SK-N-SH treated with all-trans-retinoic acid at 6 μM for 48 hours (cell line): Measurements from ENCODE around the gene ANKRD29.

Experiments used
- ATAC-seq: fragments of 200-7000 bp; cut with Tn5 transposase; 3 replicates; pipeline ENCODE4 v1.9.1; 2020; ENCODE audit warnings: mild to moderate bottlenecking, moderate library complexity
- ARNTL ChIP-seq: fragments of 450-650 bp; formaldehyde crosslinking; IDR thresholded peaks from 2 replicates; pipeline ENCODE4 v1.5.0; 2020; ENCODE audit warnings: low read depth, mild to moderate bottlenecking, moderate library complexity, borderline replicate concordance
- BACH2 ChIP-seq: fragments of 250-450 bp; sonication (Bioruptor Pico); IDR thresholded peaks from 2 replicates; pipeline ENCODE4 v1.9.0; 2021; ENCODE audit warnings: mild to moderate bottlenecking, borderline replicate concordance
- CREB5 ChIP-seq: fragments of 250-450 bp; sonication (Bioruptor Pico); IDR thresholded peaks from 2 replicates; pipeline ENCODE4 v1.5.1; 2020; ENCODE audit warnings: low read depth, mild to moderate bottlenecking, moderate library complexity
- CSDC2 ChIP-seq: fragments of 250-450 bp; sonication (Bioruptor Pico); IDR thresholded peaks from 2 replicates; pipeline ENCODE4 v1.5.0; 2020; ENCODE audit warnings: mild to moderate bottlenecking, moderate library complexity
- CSRNP3 ChIP-seq: fragments of 250-450 bp; sonication (Bioruptor Pico); IDR thresholded peaks from 2 replicates; pipeline ENCODE4 v1.5.1; 2021; ENCODE audit warnings: mild to moderate bottlenecking, moderate library complexity
- ESRRG ChIP-seq: fragments of 250-450 bp; sonication (Bioruptor Pico); IDR thresholded peaks from 2 replicates; pipeline ENCODE4 v1.6.1; 2021; ENCODE audit warnings: mild to moderate bottlenecking
- GLIS3 ChIP-seq: fragments of 250-450 bp; sonication (Bioruptor Pico); IDR thresholded peaks from 2 replicates; pipeline ENCODE4 v1.5.0; 2020; ENCODE audit warnings: mild to moderate bottlenecking, moderate library complexity
- ISL1 ChIP-seq: fragments of 250-450 bp; sonication (Bioruptor Pico); IDR thresholded peaks from 2 replicates; pipeline ENCODE4 v2.1.2; 2022; ENCODE audit warnings: mild to moderate bottlenecking, moderate library complexity
- OSR1 ChIP-seq: fragments of 250-450 bp; sonication (Bioruptor Pico); IDR thresholded peaks from 2 replicates; pipeline ENCODE4 v1.8.0; 2022; ENCODE audit warnings: moderate library complexity, mild to moderate bottlenecking, inconsistent platforms
- PATZ1 ChIP-seq: fragments of 250-450 bp; sonication (Bioruptor Pico); IDR thresholded peaks from 2 replicates; pipeline ENCODE4 v1.8.0; 2020; ENCODE audit warnings: mild to moderate bottlenecking, moderate library complexity, borderline replicate concordance
- POU6F1 ChIP-seq: fragments of 250-450 bp; sonication (Bioruptor Pico); IDR thresholded peaks from 2 replicates; pipeline ENCODE4 v1.8.0; 2021; ENCODE audit warnings: low read depth, mild to moderate bottlenecking, moderate library complexity, borderline replicate concordance
- RARB ChIP-seq: fragments of 250-450 bp; sonication (Bioruptor Pico); IDR thresholded peaks from 2 replicates; pipeline ENCODE4 v1.8.0; 2021; ENCODE audit warnings: mild to moderate bottlenecking, moderate library complexity
- SNAI2 ChIP-seq: fragments of 250-450 bp; sonication (Bioruptor Pico); IDR thresholded peaks from 2 replicates; pipeline ENCODE4 v1.5.0; 2020; ENCODE audit warnings: mild to moderate bottlenecking, moderate library complexity
- TCF4 ChIP-seq: fragments of 250-450 bp; sonication (Bioruptor Pico); IDR thresholded peaks from 2 replicates; pipeline ENCODE4 v1.8.0; 2021; ENCODE audit warnings: mild to moderate bottlenecking, moderate library complexity, borderline replicate concordance
- TOX ChIP-seq: fragments of 250-450 bp; sonication (Bioruptor Pico); IDR thresholded peaks from 2 replicates; pipeline ENCODE4 v1.8.0; 2021; ENCODE audit warnings: mild to moderate bottlenecking, moderate library complexity, borderline replicate concordance
- TSHZ2 ChIP-seq: fragments of 250-450 bp; sonication (Bioruptor Pico); IDR thresholded peaks from 2 replicates; pipeline ENCODE4 v1.5.0; 2020; ENCODE audit warnings: mild to moderate bottlenecking, moderate library complexity
- ZC3H10 ChIP-seq: fragments of 250-450 bp; sonication (Bioruptor Pico); IDR thresholded peaks from 2 replicates; pipeline ENCODE4 v1.5.1; 2021; ENCODE audit warnings: mild to moderate bottlenecking, moderate library complexity
- ZFP3 ChIP-seq: fragments of 250-450 bp; sonication (Bioruptor Pico); IDR thresholded peaks from 2 replicates; pipeline ENCODE4 v1.5.0; 2020; ENCODE audit warnings: mild to moderate bottlenecking, moderate library complexity
- ZFP30 ChIP-seq: fragments of 450-650 bp; formaldehyde crosslinking; IDR thresholded peaks from 2 replicates; pipeline ENCODE4 v1.5.0; 2022; ENCODE audit warnings: mild to moderate bottlenecking, moderate library complexity
- ZNF565 ChIP-seq: fragments of 450-650 bp; formaldehyde crosslinking; conservative IDR thresholded peaks from 2 replicates; pipeline ENCODE4 v1.5.0; 2020; ENCODE audit warnings: low read depth, mild to moderate bottlenecking, moderate library complexity
- ZNF70 ChIP-seq: fragments of 450-650 bp; formaldehyde crosslinking; IDR thresholded peaks from 2 replicates; pipeline ENCODE4 v1.5.0; 2020; ENCODE audit warnings: mild to moderate bottlenecking, moderate library complexity

The ANKRD29 gene

GRCh38 chr18:23623040-23623439 lies 39.7 kb downstream of the ANKRD29 start (continued):
- TF ChIP-seq GLIS3 (CRISPR knock-in tag) (no peak), ZNF70 (no peak)
- TF ChIP-seq, all 23 proteins: peak for 5

GRCh38 chr18:23619388-23619881 lies 43.3 kb downstream of the ANKRD29 start:
- ATAC-seq, result no peak
- no peak for TF ChIP-seq RARB (CRISPR knock-in tag)
- no peak for TF ChIP-seq CREB5 (CRISPR knock-in tag)
- TF ChIP-seq ZC3H10 (CRISPR knock-in tag), result no peak
- no peak for TF ChIP-seq ZNF565 (CRISPR knock-in tag)

GRCh38 chr18:23618862-23619387 lies 43.8 kb downstream of the ANKRD29 start:
- ATAC-seq, result no peak
- TF ChIP-seq ZC3H10 (CRISPR knock-in tag) (no peak), ZFP3 (no peak), OSR1 (no peak), TSHZ2 (no peak), ZNF565 (CRISPR knock-in tag) (no peak), RARB (CRISPR knock-in tag) (no peak), BACH2 (CRISPR knock-in tag) (no peak), TCF4 (no peak), TOX (CRISPR knock-in tag) (no peak), ZFP30 (no peak), POU6F1 (CRISPR knock-in tag) (no peak), ESRRG (CRISPR knock-in tag) (no peak), CSDC2 (CRISPR knock-in tag) (no peak), ISL1 (CRISPR knock-in tag) (no peak), ARNTL (CRISPR knock-in tag) (no peak)
- TF ChIP-seq, all 23 proteins: peak for 0

GRCh38 chr18:23617412-23618014 lies 45.2 kb downstream of the ANKRD29 start:
- no peak for TF ChIP-seq ZFP3
- no peak for TF ChIP-seq TCF4
- TF ChIP-seq TSHZ2, result no peak
- no peak for TF ChIP-seq ZFP30
- TF ChIP-seq SNAI2 (CRISPR knock-in tag), result no peak
- no peak for TF ChIP-seq ZNF70
- no peak for TF ChIP-seq ARNTL (CRISPR knock-in tag)
- TF ChIP-seq ESRRG (CRISPR knock-in tag), result no peak
- no peak for TF ChIP-seq PATZ1 (CRISPR knock-in tag)
- TF ChIP-seq CREB5 (CRISPR knock-in tag), result no peak
- TF ChIP-seq CSRNP3, result no peak
- ATAC-seq, result no peak
